ENCODE data around the gene TOR4A. TPM values are rescaled to one million over a fixed set of nuclear protein-coding genes. Genes with fewer than 3 reads are reported as not detected.

TOR4A gene
- total RNA-seq, 2 donors from 2014 or later, result 14.2 to 18.9 TPM

- H3K4me3 Mint-ChIP-seq, result peak within 1 kb of the TSS; percentile 72
- H3K27me3 Mint-ChIP-seq (ENCODE audit: insufficient read depth), result no peaks in the 10 kb centered on the region
- H3K9me3 ChIP-seq (ENCODE audit: control insufficient read depth, low read length), result no peaks in the 10 kb centered on the region
- WGBS, 2 experiments (ENCODE audit: insufficient coverage in 1 of 2, insufficient read length in 1 of 2), result 1 to 2% methylated on average over 13 to 105 of the region's 105 CpGs
- H3K4me1 ChIP-seq (ENCODE audit: control insufficient read depth, insufficient read depth, low read length), result peaks cover 16% of the 10 kb centered on the region
- no peaks in the 10 kb centered on the region for H3K27me3 ChIP-seq (ENCODE audit: control insufficient read depth, insufficient read depth, low read length, poor library complexity, severe bottlenecking)
- peak within 1 kb of the TSS; percentile 80 for H3K27ac Mint-ChIP-seq
- no peak for TF ChIP-seq CTCF (conservative IDR thresholded peaks at IDR 0.05)
- H3K36me3 ChIP-seq (ENCODE audit: control insufficient read depth, insufficient read depth, low read length), result peaks cover 25% of the 10 kb centered on the region
- H3K36me3 Mint-ChIP-seq (ENCODE audit: low read depth), result peaks cover 21% of the 10 kb centered on the region
- H3K9me3 Mint-ChIP-seq, result no peaks in the 10 kb centered on the region
- peak within 1 kb of the TSS; percentile 60 for H3K27ac ChIP-seq (ENCODE audit: low read depth, low read length)
- H3K9ac ChIP-seq (ENCODE audit: extremely low read depth, low read length, poor library complexity, severe bottlenecking), result peak within 1 kb of the TSS; percentile 83
- DNase-seq, result peak; percentile 97
- H3K4me3 ChIP-seq (ENCODE audit: low read length), result peak within 1 kb of the TSS; percentile 94
- peaks cover 15% of the 10 kb centered on the region for H3K4me1 Mint-ChIP-seq
These were observed 22.7 kb upstream of the TOR4A start, which contains the start of gene NELFB for GRCh38 chr9:137254624-137255447. Gene NELFB, plus strand, starts transcription at chr9:137255327.

GRCh38 chr9:137255448-137256114 lies 21.9 kb upstream of the TOR4A start:
- H3K4me3 ChIP-seq (ENCODE audit: low read length), result peak overlapping the region; percentile 94
- Mint-ChIP-seq H3K36me3 (ENCODE audit: low read depth) (peaks cover 21% of the 10 kb centered on the region), H3K4me3 (peak overlapping the region; percentile 72), H3K27ac (no peak overlapping the region), H3K9me3 (no peaks in the 10 kb centered on the region), H3K4me1 (peaks cover 10% of the 10 kb centered on the region), H3K27me3 (ENCODE audit: insufficient read depth) (no peaks in the 10 kb centered on the region)
- peaks cover 25% of the 10 kb centered on the region for H3K36me3 ChIP-seq (ENCODE audit: control insufficient read depth, insufficient read depth, low read length)
- no peaks in the 10 kb centered on the region for H3K9me3 ChIP-seq (ENCODE audit: control insufficient read depth, low read length)
- H3K27me3 ChIP-seq (ENCODE audit: control insufficient read depth, insufficient read depth, low read length, poor library complexity, severe bottlenecking), result no peaks in the 10 kb centered on the region
- no peak for DNase-seq
- peaks cover 16% of the 10 kb centered on the region for H3K4me1 ChIP-seq (ENCODE audit: control insufficient read depth, insufficient read depth, low read length)
- peak overlapping the region; percentile 83 for H3K9ac ChIP-seq (ENCODE audit: extremely low read depth, low read length, poor library complexity, severe bottlenecking)
- 3 to 5% methylated on average over 43 to 51 of the region's 51 CpGs for WGBS, 2 experiments (ENCODE audit: insufficient coverage in 1 of 2, insufficient read length in 1 of 2)
- TF ChIP-seq CTCF (conservative IDR thresholded peaks at IDR 0.05), result no peak
- H3K27ac ChIP-seq (ENCODE audit: low read depth, low read length), result peak overlapping the region; percentile 60

DNA sequence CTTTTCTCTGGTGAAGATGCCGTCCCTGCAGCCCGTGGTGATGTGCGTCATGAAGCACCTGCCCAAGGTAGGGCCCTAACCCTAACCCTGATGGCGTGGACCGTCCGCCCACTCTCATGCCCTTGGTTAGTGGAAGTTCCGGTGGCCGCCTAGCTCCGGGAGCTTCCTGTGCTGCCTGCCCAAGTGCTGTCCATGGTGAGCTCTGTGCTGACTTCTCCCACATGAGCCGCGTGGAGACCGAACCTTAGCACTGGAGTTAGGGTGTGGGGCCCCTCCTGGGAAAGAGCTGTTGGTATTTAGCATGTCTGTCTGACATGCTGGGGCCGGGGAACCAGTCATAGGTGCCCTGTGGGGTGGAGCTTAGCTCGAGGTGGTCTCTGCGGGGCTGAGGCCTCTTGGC lies 21.2 kb upstream of the TOR4A start:
- H3K27me3 Mint-ChIP-seq (ENCODE audit: insufficient read depth), result no peaks in the 10 kb centered on the region
- H3K9ac ChIP-seq (ENCODE audit: extremely low read depth, low read length, poor library complexity, severe bottlenecking), result no peak overlapping the region
- H3K27ac Mint-ChIP-seq, result no peak overlapping the region
- no peak for DNase-seq
- TF ChIP-seq CTCF (conservative IDR thresholded peaks at IDR 0.05), result no peak
- H3K27me3 ChIP-seq (ENCODE audit: control insufficient read depth, insufficient read depth, low read length, poor library complexity, severe bottlenecking), result no peaks in the 10 kb centered on the region
- no peaks in the 10 kb centered on the region for H3K9me3 ChIP-seq (ENCODE audit: control insufficient read depth, low read length)
- H3K4me3 Mint-ChIP-seq, result peak overlapping the region; percentile 72
- H3K9me3 Mint-ChIP-seq, result no peaks in the 10 kb centered on the region
- H3K4me1 ChIP-seq (ENCODE audit: control insufficient read depth, insufficient read depth, low read length), result peaks cover 16% of the 10 kb centered on the region
- H3K36me3 Mint-ChIP-seq (ENCODE audit: low read depth), result peaks cover 22% of the 10 kb centered on the region
- peak overlapping the region; percentile 94 for H3K4me3 ChIP-seq (ENCODE audit: low read length)
- peaks cover 25% of the 10 kb centered on the region for H3K36me3 ChIP-seq (ENCODE audit: control insufficient read depth, insufficient read depth, low read length)
- 87 to 93% methylated on average over 9 to 15 of the region's 15 CpGs for WGBS, 2 experiments (ENCODE audit: insufficient coverage in 1 of 2, insufficient read length in 1 of 2)
- no peak overlapping the region for H3K27ac ChIP-seq (ENCODE audit: low read depth, low read length)
- peaks cover 8% of the 10 kb centered on the region for H3K4me1 Mint-ChIP-seq

Data from endodermal cell (in vitro differentiated cells).